Calu3 (cell line): Measurements from ENCODE around the gene WWOX. TPM values are rescaled to one million over a fixed set of nuclear protein-coding genes. Genes with fewer than 3 reads are reported as not detected.

ENCODE experiments used
- BruUV-seq: library from RNA; stranded (reverse); fragments of 400-500 nt; replicated peaks from 2 replicates; lab custom pipeline; 2021; lab: Mats Ljungman, UMichigan
- CTCF ChIA-PET: fragments of 300-600 bp; sonication (Branson Sonifier 250); formaldehyde crosslinking; loops from one replicate; lab custom pipeline; 2022; ENCODE audit warnings: antibody characterized with exemption; lab: Charles Lee
- DNase-seq: peaks from one replicate; pipeline ENCODE4 v3.0.0; 2022
- H3K27ac Mint-ChIP-seq: one replicate; pipeline ENCODE4 v1.8.0; 2022; ENCODE audit warnings: mixed read lengths; ENCODE audit not compliant: unreplicated experiment
- H3K27me3 Mint-ChIP-seq: one replicate; pipeline ENCODE4 v1.8.0; 2022; ENCODE audit warnings: mixed read lengths; ENCODE audit not compliant: unreplicated experiment
- H3K36me3 Mint-ChIP-seq: one replicate; pipeline ENCODE4 v1.8.0; 2022; ENCODE audit warnings: mild to moderate bottlenecking, moderate library complexity, mixed read lengths; ENCODE audit not compliant: insufficient read depth, unreplicated experiment
- H3K4me1 Mint-ChIP-seq: one replicate; pipeline ENCODE4 v1.8.0; 2022; ENCODE audit warnings: mild to moderate bottlenecking, low read depth, mixed read lengths; ENCODE audit not compliant: unreplicated experiment
- H3K4me3 Mint-ChIP-seq: one replicate; pipeline ENCODE4 v1.8.0; 2022; ENCODE audit warnings: mild to moderate bottlenecking, low read depth, moderate library complexity, mixed read lengths; ENCODE audit not compliant: unreplicated experiment
- H3K9me3 Mint-ChIP-seq: one replicate; pipeline ENCODE4 v1.8.0; 2022; ENCODE audit warnings: low read depth, mixed read lengths; ENCODE audit not compliant: unreplicated experiment
- intact Hi-C: fragments of 100-400 bp; cut with micrococcal nuclease; formaldehyde crosslinking; loops from one replicate; pipeline ENCODE4 v1.10.0; 2022; ENCODE audit not compliant: unreplicated experiment
- total RNA-seq: library from RNA; stranded (reverse); gene quantifications from 2 replicates; pipeline ENCODE4 v1.2.3, GENCODE V29; 2022
- TF ChIP-seq, protein P1 (sequence below): fragments of 200-600 bp; IDR thresholded peaks from one replicate; pipeline ENCODE4 v1.8.0; 2022; ENCODE audit warnings: antibody characterized with exemption; ENCODE audit not compliant: unreplicated experiment

The WWOX gene
- total RNA-seq, 1 experiment from 2014 or later, result 33.5 TPM

- Mint-ChIP-seq H3K4me3 (no peak overlapping the region), H3K27ac (no peak overlapping the region), H3K27me3 (no peaks in the 10 kb centered on the region), H3K9me3 (peaks cover 6% of the 10 kb centered on the region), H3K36me3 (no peaks in the 10 kb centered on the region), H3K4me1 (no peaks in the 10 kb centered on the region)
- no peak for DNase-seq
- TF ChIP-seq, protein P1, sequence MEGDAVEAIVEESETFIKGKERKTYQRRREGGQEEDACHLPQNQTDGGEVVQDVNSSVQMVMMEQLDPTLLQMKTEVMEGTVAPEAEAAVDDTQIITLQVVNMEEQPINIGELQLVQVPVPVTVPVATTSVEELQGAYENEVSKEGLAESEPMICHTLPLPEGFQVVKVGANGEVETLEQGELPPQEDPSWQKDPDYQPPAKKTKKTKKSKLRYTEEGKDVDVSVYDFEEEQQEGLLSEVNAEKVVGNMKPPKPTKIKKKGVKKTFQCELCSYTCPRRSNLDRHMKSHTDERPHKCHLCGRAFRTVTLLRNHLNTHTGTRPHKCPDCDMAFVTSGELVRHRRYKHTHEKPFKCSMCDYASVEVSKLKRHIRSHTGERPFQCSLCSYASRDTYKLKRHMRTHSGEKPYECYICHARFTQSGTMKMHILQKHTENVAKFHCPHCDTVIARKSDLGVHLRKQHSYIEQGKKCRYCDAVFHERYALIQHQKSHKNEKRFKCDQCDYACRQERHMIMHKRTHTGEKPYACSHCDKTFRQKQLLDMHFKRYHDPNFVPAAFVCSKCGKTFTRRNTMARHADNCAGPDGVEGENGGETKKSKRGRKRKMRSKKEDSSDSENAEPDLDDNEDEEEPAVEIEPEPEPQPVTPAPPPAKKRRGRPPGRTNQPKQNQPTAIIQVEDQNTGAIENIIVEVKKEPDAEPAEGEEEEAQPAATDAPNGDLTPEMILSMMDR, result no peak
- intact Hi-C loops, result loop anchor here (5.0 kb wide), 1 partner anchor 211 kb away; no protein-coding TSS in a partner anchor
- CTCF ChIA-PET, result no interaction called here
- BruUV-seq, result no TSS peak
Measured at GRCh38 chr16:78438632-78439031, 339.2 kb downstream of the WWOX start.

DNA sequence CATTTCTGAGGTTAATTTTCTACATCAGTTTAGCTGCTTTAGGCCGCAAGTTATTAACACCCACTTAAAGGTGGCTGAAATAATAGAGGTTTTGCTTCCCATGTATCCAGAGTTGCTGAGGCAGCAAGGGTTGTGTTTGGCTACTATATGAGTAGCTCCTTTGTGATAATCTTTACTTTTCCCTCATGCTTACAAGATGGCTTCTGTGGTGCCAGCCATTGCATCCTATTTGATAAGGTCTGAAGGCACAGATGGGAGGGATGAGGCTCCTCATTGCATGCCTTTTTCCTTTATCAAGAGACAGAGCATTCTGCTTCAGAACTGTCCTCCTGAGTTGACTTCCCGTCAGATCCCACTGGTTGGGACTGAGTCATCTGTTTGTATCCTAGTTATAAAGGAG, 340.2 kb downstream of the WWOX start:
- no TSS peak for BruUV-seq
- no peak overlapping the region for H3K27ac Mint-ChIP-seq
- DNase-seq, result no peak
- intact Hi-C loops, result loop anchor here (5.0 kb wide), 1 partner anchor 212 kb away; no protein-coding TSS in a partner anchor
- H3K27me3 Mint-ChIP-seq, result no peaks in the 10 kb centered on the region
- no peaks in the 10 kb centered on the region for H3K4me1 Mint-ChIP-seq
- CTCF ChIA-PET, result no interaction called here
- peaks cover 6% of the 10 kb centered on the region for H3K9me3 Mint-ChIP-seq
- no peaks in the 10 kb centered on the region for H3K36me3 Mint-ChIP-seq
- no peak overlapping the region for H3K4me3 Mint-ChIP-seq
- TF ChIP-seq, protein P1, result no peak

DNA sequence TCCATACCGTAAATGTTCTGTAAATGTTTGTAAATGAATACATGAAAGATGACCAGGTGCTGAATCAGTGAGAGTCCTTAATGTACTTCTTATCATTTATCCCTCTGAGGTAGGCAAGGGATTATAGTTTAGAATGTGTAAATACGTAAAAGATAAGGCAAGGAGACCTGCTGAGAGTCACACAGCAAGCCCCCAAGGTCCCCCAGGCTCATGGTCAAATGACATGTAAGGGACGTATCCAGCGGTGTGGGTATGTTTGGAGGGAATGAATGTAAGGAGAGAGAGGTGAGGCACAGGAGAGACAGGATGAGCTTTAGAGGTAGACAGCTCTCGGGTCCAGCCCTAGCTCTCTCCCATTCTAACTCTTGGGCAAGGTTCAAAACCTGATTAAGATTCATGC, 341.8 kb downstream of the WWOX start:
- no peaks in the 10 kb centered on the region for H3K27me3 Mint-ChIP-seq
- H3K4me3 Mint-ChIP-seq, result no peak overlapping the region
- intact Hi-C loops, result no loop called here
- H3K4me1 Mint-ChIP-seq, result no peaks in the 10 kb centered on the region
- H3K36me3 Mint-ChIP-seq, result no peaks in the 10 kb centered on the region
- no peak overlapping the region for H3K27ac Mint-ChIP-seq
- TF ChIP-seq, protein P1, result no peak
- no TSS peak for BruUV-seq
- H3K9me3 Mint-ChIP-seq, result peaks cover 6% of the 10 kb centered on the region
- DNase-seq, result no peak
- CTCF ChIA-PET, result no interaction called here

DNA sequence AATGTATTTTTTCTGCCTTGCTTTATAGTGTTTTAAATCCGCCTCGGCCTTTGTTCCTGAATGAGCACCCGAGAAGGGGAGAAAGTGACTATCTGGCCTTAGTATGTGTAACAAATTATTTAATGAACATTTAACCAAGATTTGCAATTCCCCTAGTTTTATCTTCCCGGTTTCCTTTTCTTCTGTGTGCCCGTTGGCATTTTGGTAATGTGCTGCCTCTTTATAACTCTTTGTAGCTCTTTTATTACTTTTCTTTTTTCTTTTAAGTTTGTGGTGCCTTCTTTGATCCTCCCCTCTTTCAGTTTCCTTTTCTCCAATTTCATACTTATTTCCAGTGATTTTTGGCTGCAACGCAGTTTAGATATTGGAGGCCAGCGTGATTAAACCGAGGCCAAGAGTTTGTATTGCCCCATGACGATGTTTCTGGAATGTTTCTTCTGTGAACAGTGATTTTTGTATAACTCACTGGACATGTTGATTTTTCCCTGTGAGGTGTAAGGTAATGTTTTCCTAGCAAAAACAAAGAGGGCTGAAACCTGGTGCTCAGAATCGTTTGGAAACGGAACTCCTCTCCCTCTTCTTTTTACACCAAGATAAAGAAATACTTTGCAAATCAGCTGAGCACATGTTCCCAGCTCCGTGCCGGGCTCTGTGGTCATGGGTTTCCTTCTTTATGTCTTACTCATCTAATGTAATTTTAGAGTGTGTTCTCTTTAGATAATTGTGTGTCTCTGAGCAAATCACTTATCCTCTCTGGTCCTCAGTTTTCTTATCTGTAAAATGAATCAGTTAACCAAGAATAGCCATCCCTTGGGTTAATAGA, 344.3 kb downstream of the WWOX start:
- Mint-ChIP-seq H3K36me3 (no peaks in the 10 kb centered on the region), H3K27ac (no peak overlapping the region), H3K4me1 (no peaks in the 10 kb centered on the region), H3K9me3 (peaks cover 6% of the 10 kb centered on the region), H3K4me3 (no peak overlapping the region), H3K27me3 (no peaks in the 10 kb centered on the region)
- intact Hi-C loops, result no loop called here
- no peak for DNase-seq
- CTCF ChIA-PET, result no interaction called here
- BruUV-seq, result no TSS peak
- TF ChIP-seq, protein P1, result no peak
